IPS-NIHi11 (cell line): ENCODE data around the gene RYR3.
A peak's percentile ranks its signal among the peaks of the same experiment; 100 is the strongest.

ENCODE experiments used
- DNase-seq: peaks from one replicate; pipeline ENCODE4 v3.0.0; 2012; ENCODE audit warnings: mixed read lengths, low spot score

Gene RYR3

GRCh38 chr15:33451385-33451784 is 140.6 kb downstream of the RYR3 start:
- DNase-seq: no peak

GRCh38 chr15:33453761-33454160 is 143.0 kb downstream of the RYR3 start:
- DNase-seq: no peak

GRCh38 chr15:33454346-33454745 is 143.6 kb downstream of the RYR3 start:
- no peak for DNase-seq

- DNase-seq: no peak
These were observed 144.2 kb downstream of the RYR3 start for GRCh38 chr15:33454996-33455395.

GRCh38 chr15:33458421-33458820 is 147.7 kb downstream of the RYR3 start:
- no peak for DNase-seq

- no peak for DNase-seq
These were observed 149.5 kb downstream of the RYR3 start for GRCh38 chr15:33460166-33460805.

- DNase-seq: no peak
These were observed 150.9 kb downstream of the RYR3 start for GRCh38 chr15:33461671-33462070.

- DNase-seq: no peak
These were observed 156.5 kb downstream of the RYR3 start for GRCh38 chr15:33467146-33467815.

GRCh38 chr15:33467816-33468163 is 157.0 kb downstream of the RYR3 start:
- DNase-seq: no peak

- DNase-seq: peak; percentile 53
These were observed 158.0 kb downstream of the RYR3 start for GRCh38 chr15:33468740-33469139.

GRCh38 chr15:33473005-33473404 is 162.2 kb downstream of the RYR3 start:
- no peak for DNase-seq

GRCh38 chr15:33473714-33474113 is 162.9 kb downstream of the RYR3 start:
- DNase-seq: no peak

- DNase-seq: no peak
These were observed 165.3 kb downstream of the RYR3 start for GRCh38 chr15:33476076-33476475.

- no peak for DNase-seq
These were observed 166.1 kb downstream of the RYR3 start for GRCh38 chr15:33476908-33477307.

- DNase-seq: no peak
These were observed 178.6 kb downstream of the RYR3 start for GRCh38 chr15:33489335-33489734.

GRCh38 chr15:33490703-33491102 is 179.9 kb downstream of the RYR3 start:
- no peak for DNase-seq

- DNase-seq: peak; percentile 22
These were observed 181.8 kb downstream of the RYR3 start for GRCh38 chr15:33492434-33493052.

- DNase-seq: no peak
These were observed 183.5 kb downstream of the RYR3 start for GRCh38 chr15:33494306-33494705.

- no peak for DNase-seq
These were observed 189.8 kb downstream of the RYR3 start for GRCh38 chr15:33500432-33501195.

GRCh38 chr15:33503681-33504080 is 192.9 kb downstream of the RYR3 start:
- no peak for DNase-seq

GRCh38 chr15:33506781-33507296 is 196.1 kb downstream of the RYR3 start:
- peak; percentile 12 for DNase-seq

- DNase-seq: no peak
These were observed 197.9 kb downstream of the RYR3 start for GRCh38 chr15:33508703-33509102.

GRCh38 chr15:33515121-33515520 is 204.4 kb downstream of the RYR3 start:
- no peak for DNase-seq
